HG03103 (cell line): ENCODE results near the gene NBEA.
"Not testable (repeated sequence)": the region's sequence is repeated elsewhere in the genome, so short reads cannot be mapped to it uniquely, and the experiment has no call there.

Experiments used
- ATAC-seq: cut with Tn5 transposase; IDR thresholded peaks from one replicate; pipeline ENCODE4 v1.9.1; 2021; ENCODE audit warnings: low read depth; ENCODE audit not compliant: unreplicated experiment

Gene NBEA, protein sequence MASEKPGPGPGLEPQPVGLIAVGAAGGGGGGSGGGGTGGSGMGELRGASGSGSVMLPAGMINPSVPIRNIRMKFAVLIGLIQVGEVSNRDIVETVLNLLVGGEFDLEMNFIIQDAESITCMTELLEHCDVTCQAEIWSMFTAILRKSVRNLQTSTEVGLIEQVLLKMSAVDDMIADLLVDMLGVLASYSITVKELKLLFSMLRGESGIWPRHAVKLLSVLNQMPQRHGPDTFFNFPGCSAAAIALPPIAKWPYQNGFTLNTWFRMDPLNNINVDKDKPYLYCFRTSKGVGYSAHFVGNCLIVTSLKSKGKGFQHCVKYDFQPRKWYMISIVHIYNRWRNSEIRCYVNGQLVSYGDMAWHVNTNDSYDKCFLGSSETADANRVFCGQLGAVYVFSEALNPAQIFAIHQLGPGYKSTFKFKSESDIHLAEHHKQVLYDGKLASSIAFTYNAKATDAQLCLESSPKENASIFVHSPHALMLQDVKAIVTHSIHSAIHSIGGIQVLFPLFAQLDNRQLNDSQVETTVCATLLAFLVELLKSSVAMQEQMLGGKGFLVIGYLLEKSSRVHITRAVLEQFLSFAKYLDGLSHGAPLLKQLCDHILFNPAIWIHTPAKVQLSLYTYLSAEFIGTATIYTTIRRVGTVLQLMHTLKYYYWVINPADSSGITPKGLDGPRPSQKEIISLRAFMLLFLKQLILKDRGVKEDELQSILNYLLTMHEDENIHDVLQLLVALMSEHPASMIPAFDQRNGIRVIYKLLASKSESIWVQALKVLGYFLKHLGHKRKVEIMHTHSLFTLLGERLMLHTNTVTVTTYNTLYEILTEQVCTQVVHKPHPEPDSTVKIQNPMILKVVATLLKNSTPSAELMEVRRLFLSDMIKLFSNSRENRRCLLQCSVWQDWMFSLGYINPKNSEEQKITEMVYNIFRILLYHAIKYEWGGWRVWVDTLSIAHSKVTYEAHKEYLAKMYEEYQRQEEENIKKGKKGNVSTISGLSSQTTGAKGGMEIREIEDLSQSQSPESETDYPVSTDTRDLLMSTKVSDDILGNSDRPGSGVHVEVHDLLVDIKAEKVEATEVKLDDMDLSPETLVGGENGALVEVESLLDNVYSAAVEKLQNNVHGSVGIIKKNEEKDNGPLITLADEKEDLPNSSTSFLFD (N-terminal part only)

GRCh38 chr13:34941835-34942731 lies at the start of gene NBEA:
TSS of gene NBEA (plus strand) at chr13:34942270. CDS start at chr13:34942821, 551 bp downstream.
- peak; percentile 72 for ATAC-seq

DNA sequence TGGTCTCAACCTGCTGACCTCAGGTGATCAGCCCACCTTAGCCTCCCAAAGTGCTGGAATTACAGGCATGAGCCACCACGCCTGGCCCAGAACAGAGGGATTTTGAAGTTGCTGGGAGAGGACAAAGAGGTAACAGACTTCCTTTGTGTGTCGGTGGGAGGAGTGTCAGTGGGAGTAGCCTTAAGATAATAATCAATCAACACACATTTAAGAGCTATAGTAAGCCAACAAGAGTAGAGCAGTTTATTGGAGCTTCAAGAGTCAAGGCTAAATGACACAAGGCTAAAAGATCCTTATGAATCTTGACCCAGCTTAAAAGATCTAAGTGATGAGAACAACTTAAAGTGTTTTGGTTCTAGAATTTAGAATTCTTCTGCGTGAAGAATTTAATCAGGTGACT lies 47.3 kb upstream of the NBEA start:
- no peak for ATAC-seq

DNA sequence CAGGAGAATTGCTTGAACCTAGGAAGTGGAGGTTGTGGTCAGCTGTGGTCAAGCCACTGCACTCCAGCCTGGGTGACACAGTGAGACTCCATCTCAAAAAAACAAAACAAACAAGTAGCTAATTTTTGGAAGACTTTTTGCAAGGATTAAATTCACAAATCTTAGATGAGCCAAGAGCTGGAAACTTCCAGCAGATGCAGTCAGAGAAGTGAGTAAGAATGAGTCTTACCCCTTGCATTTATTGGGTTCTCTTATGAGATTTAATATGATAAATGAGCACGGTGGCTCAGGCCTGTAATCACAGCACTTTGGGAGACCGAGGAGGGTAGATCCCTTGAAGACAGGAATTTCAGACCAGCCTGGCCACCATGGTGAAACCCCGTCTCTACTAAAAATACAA lies 44.9 kb upstream of the NBEA start:
- no peak for ATAC-seq

DNA sequence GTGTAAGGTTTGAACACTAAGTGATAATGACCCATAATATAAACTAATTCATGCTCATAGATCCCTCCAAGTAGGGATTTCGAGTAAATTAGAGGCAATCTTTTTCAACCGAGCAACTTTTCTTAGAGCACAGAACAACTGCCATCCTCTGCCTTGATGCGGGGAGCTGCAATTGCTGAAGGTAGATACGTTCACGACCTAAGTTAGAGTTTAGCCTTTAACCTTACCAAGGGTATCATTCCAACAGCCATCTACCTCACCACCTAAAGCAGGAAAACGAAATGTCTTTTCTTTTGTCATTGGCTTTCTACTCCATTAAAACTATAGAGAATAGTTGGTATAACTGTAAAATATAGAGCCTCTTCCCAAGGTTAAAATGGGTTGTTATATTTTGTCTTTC lies 42.2 kb upstream of the NBEA start:
- no peak for ATAC-seq

GRCh38 chr13:34900288-34900739 lies 41.8 kb upstream of the NBEA start:
- no peak for ATAC-seq

- no peak for ATAC-seq
Measured at GRCh38 chr13:34901572-34901971, 40.5 kb upstream of the NBEA start.

- no peak for ATAC-seq
Measured at GRCh38 chr13:34911159-34911558, 30.9 kb upstream of the NBEA start.

- ATAC-seq: no peak
Measured at GRCh38 chr13:34913040-34913439, 29.0 kb upstream of the NBEA start.

DNA sequence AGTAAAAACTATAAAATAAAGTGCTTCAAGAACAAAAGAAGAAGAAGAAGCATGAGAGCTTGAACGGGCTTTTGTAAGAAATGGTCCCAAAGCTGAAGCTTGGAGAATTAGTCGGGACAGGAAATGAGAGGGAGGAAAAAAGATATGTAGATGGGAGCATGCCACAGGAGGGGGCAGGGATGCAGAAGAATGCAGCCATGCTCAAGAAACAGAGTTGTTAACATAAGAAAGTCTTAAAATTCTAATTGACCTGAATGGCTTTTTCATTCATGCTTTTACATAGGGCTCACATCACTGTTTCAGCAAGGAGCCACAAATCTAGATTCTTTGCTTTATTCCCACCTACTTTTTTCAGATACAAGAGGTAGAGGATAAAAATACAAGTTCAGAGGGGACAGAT lies 27.7 kb upstream of the NBEA start:
- ATAC-seq: no peak

DNA sequence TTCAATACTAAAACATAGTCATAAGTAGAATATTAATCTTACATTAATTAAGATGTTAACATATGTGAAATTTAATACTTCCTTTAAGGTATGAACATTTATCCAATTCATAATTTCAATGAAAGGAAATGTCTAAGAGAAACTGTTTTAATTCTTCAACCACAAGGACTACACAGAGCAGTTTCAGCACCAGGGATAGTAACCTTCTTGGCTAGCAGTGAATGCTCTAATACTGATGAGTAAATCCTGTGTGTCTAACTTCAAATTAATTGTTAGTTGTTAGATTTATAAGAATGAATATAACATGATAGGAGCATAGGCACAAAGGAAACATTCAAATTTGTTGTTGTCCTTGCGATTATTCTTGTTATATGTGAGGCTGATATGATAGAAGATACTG lies 15.6 kb upstream of the NBEA start:
- no peak for ATAC-seq

GRCh38 chr13:34928676-34929075 lies 13.4 kb upstream of the NBEA start:
- not testable (repeated sequence) for ATAC-seq

GRCh38 chr13:34931572-34931971 lies 10.5 kb upstream of the NBEA start:
- ATAC-seq: no peak

DNA sequence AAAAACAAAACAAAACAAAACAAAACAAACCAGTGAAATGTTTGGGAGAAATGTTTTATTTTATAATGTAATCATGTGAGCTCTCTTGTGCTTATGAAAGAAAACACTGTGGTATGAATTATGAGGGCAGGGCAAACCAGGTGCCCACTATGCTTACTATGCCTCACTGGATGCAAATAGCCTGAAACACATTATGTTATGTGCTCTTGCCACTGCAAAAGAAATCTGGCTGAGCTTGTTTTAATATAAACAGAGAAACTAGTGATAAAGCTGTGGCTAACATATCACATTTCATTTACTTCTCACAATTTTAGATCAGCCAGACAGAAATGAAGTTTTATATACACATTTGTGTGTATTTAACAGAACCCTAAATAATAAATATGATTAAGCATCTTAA lies 8.7 kb upstream of the NBEA start:
- no peak for ATAC-seq

GRCh38 chr13:34933786-34934185 lies 8.3 kb upstream of the NBEA start:
- ATAC-seq: no peak

- ATAC-seq: no peak
Measured at GRCh38 chr13:34935841-34936240, 6.2 kb upstream of the NBEA start.

DNA sequence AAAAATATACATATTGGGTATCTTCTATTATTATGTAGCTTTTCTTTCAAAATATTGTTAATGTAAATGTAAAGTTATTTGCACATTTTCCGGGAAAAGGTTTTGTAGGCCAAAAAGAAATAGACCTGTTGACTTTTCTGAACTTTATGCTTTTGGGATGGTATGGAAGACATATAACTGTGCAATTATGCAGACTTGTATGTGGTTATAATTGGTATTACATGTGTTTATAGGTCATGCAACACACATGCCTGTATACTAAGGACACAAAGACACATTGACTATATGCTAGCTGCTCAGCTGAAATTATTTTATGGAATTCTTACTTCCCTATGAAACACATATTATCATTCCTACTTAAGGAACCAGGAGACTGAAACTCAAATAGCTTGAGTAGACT lies 2.3 kb upstream of the NBEA start:
- no peak for ATAC-seq

- no peak for ATAC-seq
Measured at GRCh38 chr13:34941436-34941834, 635 bp upstream of the NBEA start.

DNA sequence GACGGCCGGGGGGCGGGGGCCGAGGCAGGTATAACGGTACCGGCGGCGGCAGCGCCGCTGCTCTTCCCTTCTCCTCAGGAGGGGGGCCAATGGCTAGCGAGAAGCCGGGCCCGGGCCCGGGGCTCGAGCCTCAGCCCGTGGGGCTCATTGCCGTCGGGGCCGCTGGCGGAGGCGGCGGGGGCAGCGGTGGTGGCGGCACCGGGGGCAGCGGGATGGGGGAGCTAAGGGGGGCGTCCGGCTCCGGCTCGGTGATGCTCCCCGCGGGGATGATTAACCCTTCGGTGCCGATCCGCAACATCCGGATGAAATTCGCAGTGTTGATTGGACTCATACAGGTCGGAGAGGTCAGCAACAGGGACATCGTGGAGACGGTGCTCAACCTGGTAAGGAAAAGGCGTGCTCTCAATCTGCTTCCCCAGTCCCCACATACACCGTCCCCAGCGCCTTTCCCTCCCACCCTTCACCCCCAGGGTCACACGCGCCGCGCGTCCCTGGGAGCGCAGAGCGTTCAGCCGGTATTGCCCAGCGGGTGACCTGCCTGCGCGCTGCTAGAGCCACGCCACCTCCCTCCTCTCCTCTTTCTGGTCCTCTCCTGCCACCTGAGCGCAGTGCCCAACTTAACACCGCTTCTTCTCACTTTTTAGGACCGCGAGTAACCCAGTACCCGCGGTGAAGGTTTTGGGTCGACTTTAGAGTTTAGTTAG lies 814 bp downstream of the NBEA start:
- no peak for ATAC-seq

DNA sequence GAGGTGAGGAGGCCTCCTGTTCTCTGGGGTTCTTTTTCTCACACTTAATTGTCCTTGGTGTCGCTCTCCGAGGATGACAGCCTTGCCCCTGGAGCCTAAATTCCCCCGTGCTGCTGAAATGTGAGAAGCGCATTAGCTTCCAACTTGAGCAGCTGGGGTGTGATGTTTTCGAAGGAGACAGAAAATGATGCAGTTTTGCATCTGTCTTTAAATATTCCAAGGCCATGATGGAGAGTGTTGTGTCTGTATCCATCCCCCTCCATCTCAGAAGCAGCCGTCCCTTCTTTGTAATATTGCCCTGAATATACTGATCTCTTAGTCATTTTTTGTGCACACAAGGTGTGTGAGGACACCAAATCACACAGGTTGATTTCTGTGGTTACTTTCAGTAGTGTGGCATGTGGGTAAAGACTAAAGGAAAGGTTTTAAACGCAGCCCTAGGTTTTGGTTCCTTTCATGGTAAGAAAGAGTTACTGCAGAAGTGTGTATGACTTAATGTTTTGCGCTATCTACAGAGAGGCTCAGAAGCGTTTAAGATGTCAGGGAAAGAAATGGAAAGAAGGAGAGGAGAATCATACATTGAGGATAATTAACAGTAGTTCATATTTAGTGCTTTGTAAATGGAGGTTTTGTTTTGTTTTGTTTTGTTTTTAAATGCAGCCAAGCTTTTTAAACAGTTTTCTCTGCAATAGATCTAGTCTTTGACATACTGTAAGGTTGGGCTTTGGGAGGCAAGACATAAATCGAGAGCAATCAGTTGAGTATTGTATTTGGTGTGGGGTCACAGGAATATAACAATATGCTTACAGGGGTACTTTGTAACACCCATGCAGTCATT lies 1.6 kb downstream of the NBEA start:
- ATAC-seq: no peak
